ENCODE results near the gene PDCD11.

GRCh38 chr10:103350517-103351260 lies 45.7 kb upstream of the PDCD11 start, which contains the start of gene PCGF6:
- TF ChIP-seq EZH2 (IDR thresholded peaks at IDR 0.05; ENCODE audit: insufficient read depth, poor library complexity, severe bottlenecking): no peak
- no peak for TF ChIP-seq EZH2phosphoT487 (IDR thresholded peaks at IDR 0.05; ENCODE audit: insufficient read depth, low read depth)

Data from GM23248 (cell line).